GM21529 (cell line): Measurements from ENCODE around the gene HACD2.

Experiments used
- ATAC-seq: cut with Tn5 transposase; IDR thresholded peaks from one replicate; pipeline ENCODE4 v1.9.1; 2021; ENCODE audit not compliant: unreplicated experiment

The HACD2 gene

GRCh38 chr3:123448536-123449101, 136.2 kb downstream of the HACD2 start, which contains the start of gene ADCY5:
Gene ADCY5, minus strand, starts transcription at chr3:123449090. Its CDS starts 545 bp downstream, at chr3:123448545.
- no peak for ATAC-seq

- no peak for ATAC-seq
Measured at GRCh38 chr3:123447749-123448517, 136.9 kb downstream of the HACD2 start.

DNA sequence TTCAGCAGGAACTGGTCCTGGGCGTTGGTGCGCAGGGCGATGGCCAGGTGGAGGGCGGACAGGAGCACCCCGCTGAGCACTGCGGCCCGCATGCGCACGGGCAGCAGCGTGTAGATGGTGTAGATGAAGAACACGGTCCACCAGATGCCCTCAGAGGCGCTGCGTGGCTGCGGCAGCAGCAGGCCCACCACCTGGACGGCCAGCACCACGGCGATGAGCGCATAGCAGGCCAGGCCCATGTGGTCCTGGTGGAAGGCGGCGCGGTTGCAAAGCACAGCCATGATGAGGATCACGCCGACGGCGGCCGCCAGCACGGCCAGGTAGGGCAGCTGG, 137.5 kb downstream of the HACD2 start:
- no peak for ATAC-seq

GRCh38 chr3:123446610-123447109, 138.2 kb downstream of the HACD2 start:
- ATAC-seq = no peak

GRCh38 chr3:123446210-123446609, 138.6 kb downstream of the HACD2 start:
- ATAC-seq = no peak

- no peak for ATAC-seq
Measured at GRCh38 chr3:123445702-123446101, 139.2 kb downstream of the HACD2 start.

- ATAC-seq = no peak
Measured at GRCh38 chr3:123444744-123445143, 140.1 kb downstream of the HACD2 start.

DNA sequence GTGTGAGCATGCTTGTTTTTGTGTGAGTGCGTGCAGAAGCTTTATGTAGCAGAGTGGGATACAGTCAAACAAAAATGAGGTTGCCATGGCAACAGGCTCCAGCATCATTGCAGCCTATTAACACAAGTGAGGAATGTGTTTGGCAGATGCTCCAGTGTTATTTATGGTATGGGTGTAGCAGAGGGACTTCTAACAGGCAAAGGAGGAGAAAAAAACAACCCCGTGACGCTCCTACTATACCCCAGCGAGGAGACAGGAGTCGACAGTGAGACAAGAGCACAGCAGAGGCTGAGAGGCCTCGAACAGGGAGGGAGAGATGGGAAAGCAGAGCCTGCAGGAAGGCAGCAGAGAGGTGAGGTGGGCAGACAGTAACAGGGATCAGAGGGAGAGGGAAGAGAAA, 140.8 kb downstream of the HACD2 start:
- ATAC-seq = no peak

GRCh38 chr3:123442908-123443307, 141.9 kb downstream of the HACD2 start:
- no peak for ATAC-seq

DNA sequence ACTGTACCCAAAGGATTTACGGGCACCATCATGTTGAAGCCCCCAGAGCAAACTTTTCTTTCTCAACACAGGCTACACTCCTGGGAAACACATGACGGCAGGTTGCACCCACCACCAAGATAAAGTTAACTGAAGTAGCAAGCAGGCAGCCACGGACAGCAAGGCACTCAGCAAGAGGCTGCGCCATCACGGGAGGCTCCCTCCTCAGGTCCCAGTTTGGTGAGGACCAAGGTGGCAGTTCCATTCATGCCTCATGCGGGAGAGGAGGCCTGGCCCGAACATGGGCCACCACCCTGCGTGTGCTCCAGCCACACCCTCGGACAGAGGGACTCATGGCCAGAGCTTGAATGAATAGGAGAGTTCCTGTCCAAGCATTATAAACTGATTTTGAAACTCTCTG, 142.7 kb downstream of the HACD2 start:
- no peak for ATAC-seq
